WTC11 (cell line): ENCODE data around the gene CR2. TPM values are rescaled to one million over a fixed set of nuclear protein-coding genes. Genes with fewer than 3 reads are reported as not detected.

ENCODE experiments used
- ATAC-seq: fragments of 200-7000 bp; cut with Tn5 transposase; 2 replicates; pipeline ENCODE4 v1.10.0; 2021; ENCODE audit warnings: mild to moderate bottlenecking, moderate library complexity
- CTCF ChIA-PET: fragments of 300-600 bp; sonication (Branson Sonifier 250); formaldehyde crosslinking; loops from one replicate; lab custom pipeline; 2021; ENCODE audit warnings: antibody characterized with exemption; lab: Charles Lee
- POLR2A ChIA-PET: fragments of 350-600 bp; sonication (Branson Sonifier 250); formaldehyde crosslinking; loops from one replicate; lab custom pipeline; 2021; ENCODE audit warnings: antibody characterized with exemption; lab: Charles Lee
- DNase-seq: peaks from one replicate; pipeline ENCODE4 v3.0.0; 2021; ENCODE audit warnings: low spot score
- H3K27ac Mint-ChIP-seq: 2 replicates; pipeline ENCODE4 v1.8.0; 2021; ENCODE audit warnings: mixed read lengths
- H3K27me3 Mint-ChIP-seq: 2 replicates; pipeline ENCODE4 v1.8.0; 2021; ENCODE audit warnings: low read depth, mild to moderate bottlenecking, moderate library complexity, mixed read lengths
- H3K36me3 Mint-ChIP-seq: 2 replicates; pipeline ENCODE4 v1.8.0; 2021; ENCODE audit warnings: mixed read lengths
- H3K4me1 Mint-ChIP-seq: 2 replicates; pipeline ENCODE4 v1.8.0; 2022; ENCODE audit warnings: mixed read lengths
- H3K4me3 Mint-ChIP-seq: 2 replicates; pipeline ENCODE4 v1.8.0; 2021; ENCODE audit warnings: mild to moderate bottlenecking, moderate library complexity, mixed read lengths
- H3K9me3 Mint-ChIP-seq: 2 replicates; pipeline ENCODE4 v1.8.0; 2021; ENCODE audit warnings: mixed read lengths
- HMGA2 ChIP-seq: fragments of 250-450 bp; sonication (Bioruptor Pico); IDR thresholded peaks from 2 replicates; pipeline ENCODE4 v1.4.0; 2021; ENCODE audit warnings: mild to moderate bottlenecking, moderate library complexity
- NR2C2 ChIP-seq: sonication (generic); formaldehyde crosslinking; IDR thresholded peaks from 2 replicates; pipeline ENCODE4 v1.8.0; 2022; ENCODE audit warnings: mild to moderate bottlenecking, missing genetic modification reagents
- NR3C1 ChIP-seq: sonication (generic); formaldehyde crosslinking; conservative IDR thresholded peaks from 2 replicates; pipeline ENCODE4 v1.8.1; 2023; ENCODE audit warnings: low read depth, mild to moderate bottlenecking, missing genetic modification reagents
- TCF7 ChIP-seq: sonication (generic); formaldehyde crosslinking; IDR thresholded peaks from 2 replicates; pipeline ENCODE4 v1.8.0; 2022; ENCODE audit warnings: mild to moderate bottlenecking, low read depth, missing genetic modification reagents, moderate library complexity
- TP53 ChIP-seq: sonication (generic); formaldehyde crosslinking; IDR thresholded peaks from 2 replicates; pipeline ENCODE4 v1.8.1; 2023; ENCODE audit warnings: mild to moderate bottlenecking, missing genetic modification reagents
- ZNF263 ChIP-seq: sonication (generic); formaldehyde crosslinking; IDR thresholded peaks from 2 replicates; pipeline ENCODE4 v1.8.1; 2022; ENCODE audit warnings: low read depth, mild to moderate bottlenecking, moderate library complexity, missing genetic modification reagents
- total RNA-seq: library from RNA; stranded (reverse); gene quantifications from 3 replicates; pipeline ENCODE4 v1.2.3, GENCODE V29; 2021
- TF ChIP-seq, protein P1 (sequence below): fragments of 250-450 bp; sonication (Bioruptor Pico); IDR thresholded peaks from 2 replicates; pipeline ENCODE4 v1.9.0; 2021; ENCODE audit warnings: mild to moderate bottlenecking, borderline replicate concordance
- TF ChIP-seq, protein P2 (sequence below): sonication (generic); formaldehyde crosslinking; IDR thresholded peaks from 2 replicates; pipeline ENCODE4 v1.8.0; 2022; ENCODE audit warnings: missing genetic modification reagents
- TF ChIP-seq, protein P3 (sequence below): fragments of 250-450 bp; sonication (Bioruptor Pico); IDR thresholded peaks from 2 replicates; pipeline ENCODE4 v1.9.0; 2021; ENCODE audit warnings: mild to moderate bottlenecking
- TF ChIP-seq, protein P4 (sequence below): sonication (generic); formaldehyde crosslinking; IDR thresholded peaks from 2 replicates; pipeline ENCODE4 v1.8.1; 2022; ENCODE audit warnings: low read depth, mild to moderate bottlenecking, moderate library complexity, missing genetic modification reagents, borderline replicate concordance
- TF ChIP-seq, protein P5 (sequence below): sonication (generic); formaldehyde crosslinking; IDR thresholded peaks from 2 replicates; pipeline ENCODE4 v1.8.0; 2022; ENCODE audit warnings: mild to moderate bottlenecking, missing genetic modification reagents

The CR2 gene
- total RNA-seq, 1 experiment from 2014 or later: 3.8 TPM

DNA sequence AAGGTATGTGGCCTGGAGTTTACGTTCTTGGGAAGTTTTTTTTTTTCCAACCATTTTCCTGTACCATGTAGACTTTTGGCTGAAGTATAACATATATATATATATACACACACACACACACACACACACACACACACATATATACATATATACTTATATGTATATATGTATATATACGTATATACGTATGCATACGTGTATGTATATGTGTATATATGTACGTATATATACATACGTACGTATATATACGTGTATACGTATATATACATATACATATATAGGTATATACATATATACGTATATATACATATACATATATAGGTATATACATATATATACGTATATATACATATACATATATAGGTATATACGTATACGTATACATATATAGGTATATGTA, 60.8 kb downstream of the CR2 start (continued):
- TF ChIP-seq, protein P1, sequence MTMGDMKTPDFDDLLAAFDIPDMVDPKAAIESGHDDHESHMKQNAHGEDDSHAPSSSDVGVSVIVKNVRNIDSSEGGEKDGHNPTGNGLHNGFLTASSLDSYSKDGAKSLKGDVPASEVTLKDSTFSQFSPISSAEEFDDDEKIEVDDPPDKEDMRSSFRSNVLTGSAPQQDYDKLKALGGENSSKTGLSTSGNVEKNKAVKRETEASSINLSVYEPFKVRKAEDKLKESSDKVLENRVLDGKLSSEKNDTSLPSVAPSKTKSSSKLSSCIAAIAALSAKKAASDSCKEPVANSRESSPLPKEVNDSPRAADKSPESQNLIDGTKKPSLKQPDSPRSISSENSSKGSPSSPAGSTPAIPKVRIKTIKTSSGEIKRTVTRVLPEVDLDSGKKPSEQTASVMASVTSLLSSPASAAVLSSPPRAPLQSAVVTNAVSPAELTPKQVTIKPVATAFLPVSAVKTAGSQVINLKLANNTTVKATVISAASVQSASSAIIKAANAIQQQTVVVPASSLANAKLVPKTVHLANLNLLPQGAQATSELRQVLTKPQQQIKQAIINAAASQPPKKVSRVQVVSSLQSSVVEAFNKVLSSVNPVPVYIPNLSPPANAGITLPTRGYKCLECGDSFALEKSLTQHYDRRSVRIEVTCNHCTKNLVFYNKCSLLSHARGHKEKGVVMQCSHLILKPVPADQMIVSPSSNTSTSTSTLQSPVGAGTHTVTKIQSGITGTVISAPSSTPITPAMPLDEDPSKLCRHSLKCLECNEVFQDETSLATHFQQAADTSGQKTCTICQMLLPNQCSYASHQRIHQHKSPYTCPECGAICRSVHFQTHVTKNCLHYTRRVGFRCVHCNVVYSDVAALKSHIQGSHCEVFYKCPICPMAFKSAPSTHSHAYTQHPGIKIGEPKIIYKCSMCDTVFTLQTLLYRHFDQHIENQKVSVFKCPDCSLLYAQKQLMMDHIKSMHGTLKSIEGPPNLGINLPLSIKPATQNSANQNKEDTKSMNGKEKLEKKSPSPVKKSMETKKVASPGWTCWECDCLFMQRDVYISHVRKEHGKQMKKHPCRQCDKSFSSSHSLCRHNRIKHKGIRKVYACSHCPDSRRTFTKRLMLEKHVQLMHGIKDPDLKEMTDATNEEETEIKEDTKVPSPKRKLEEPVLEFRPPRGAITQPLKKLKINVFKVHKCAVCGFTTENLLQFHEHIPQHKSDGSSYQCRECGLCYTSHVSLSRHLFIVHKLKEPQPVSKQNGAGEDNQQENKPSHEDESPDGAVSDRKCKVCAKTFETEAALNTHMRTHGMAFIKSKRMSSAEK (CRISPR knock-in tag): no peak
- TF ChIP-seq NR2C2 (CRISPR knock-in tag): no peak

DNA sequence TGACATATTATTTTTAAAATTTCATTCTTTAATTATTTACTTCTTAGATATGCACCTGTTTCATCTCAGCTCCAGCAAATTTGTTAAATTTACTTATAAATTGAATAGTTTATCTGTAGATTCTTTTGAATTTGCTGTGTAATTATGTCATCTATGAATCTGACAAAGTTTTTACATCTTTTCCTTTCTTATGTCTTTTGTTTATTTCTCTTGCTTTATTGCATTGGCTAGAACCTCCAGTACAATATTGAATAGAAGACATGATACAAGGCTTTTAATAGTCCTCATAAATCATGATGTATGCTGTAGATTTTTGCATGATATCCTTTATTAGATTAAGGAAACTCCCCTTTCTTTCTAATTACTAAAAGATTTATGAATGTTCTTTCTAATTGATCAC, 62.6 kb downstream of the CR2 start:
- H3K27me3 Mint-ChIP-seq: no peaks in the 10 kb centered on the region; the same call in 1 of the 2 replicates
- no peaks in the 10 kb centered on the region for H3K36me3 Mint-ChIP-seq
- CTCF ChIA-PET: no interaction called here
- TF ChIP-seq, protein P2, sequence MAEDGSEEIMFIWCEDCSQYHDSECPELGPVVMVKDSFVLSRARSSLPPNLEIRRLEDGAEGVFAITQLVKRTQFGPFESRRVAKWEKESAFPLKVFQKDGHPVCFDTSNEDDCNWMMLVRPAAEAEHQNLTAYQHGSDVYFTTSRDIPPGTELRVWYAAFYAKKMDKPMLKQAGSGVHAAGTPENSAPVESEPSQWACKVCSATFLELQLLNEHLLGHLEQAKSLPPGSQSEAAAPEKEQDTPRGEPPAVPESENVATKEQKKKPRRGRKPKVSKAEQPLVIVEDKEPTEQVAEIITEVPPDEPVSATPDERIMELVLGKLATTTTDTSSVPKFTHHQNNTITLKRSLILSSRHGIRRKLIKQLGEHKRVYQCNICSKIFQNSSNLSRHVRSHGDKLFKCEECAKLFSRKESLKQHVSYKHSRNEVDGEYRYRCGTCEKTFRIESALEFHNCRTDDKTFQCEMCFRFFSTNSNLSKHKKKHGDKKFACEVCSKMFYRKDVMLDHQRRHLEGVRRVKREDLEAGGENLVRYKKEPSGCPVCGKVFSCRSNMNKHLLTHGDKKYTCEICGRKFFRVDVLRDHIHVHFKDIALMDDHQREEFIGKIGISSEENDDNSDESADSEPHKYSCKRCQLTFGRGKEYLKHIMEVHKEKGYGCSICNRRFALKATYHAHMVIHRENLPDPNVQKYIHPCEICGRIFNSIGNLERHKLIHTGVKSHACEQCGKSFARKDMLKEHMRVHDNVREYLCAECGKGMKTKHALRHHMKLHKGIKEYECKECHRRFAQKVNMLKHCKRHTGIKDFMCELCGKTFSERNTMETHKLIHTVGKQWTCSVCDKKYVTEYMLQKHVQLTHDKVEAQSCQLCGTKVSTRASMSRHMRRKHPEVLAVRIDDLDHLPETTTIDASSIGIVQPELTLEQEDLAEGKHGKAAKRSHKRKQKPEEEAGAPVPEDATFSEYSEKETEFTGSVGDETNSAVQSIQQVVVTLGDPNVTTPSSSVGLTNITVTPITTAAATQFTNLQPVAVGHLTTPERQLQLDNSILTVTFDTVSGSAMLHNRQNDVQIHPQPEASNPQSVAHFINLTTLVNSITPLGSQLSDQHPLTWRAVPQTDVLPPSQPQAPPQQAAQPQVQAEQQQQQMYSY (CRISPR knock-in tag): no peak
- TF ChIP-seq TCF7 (CRISPR knock-in tag): no peak
- TF ChIP-seq, protein P3, sequence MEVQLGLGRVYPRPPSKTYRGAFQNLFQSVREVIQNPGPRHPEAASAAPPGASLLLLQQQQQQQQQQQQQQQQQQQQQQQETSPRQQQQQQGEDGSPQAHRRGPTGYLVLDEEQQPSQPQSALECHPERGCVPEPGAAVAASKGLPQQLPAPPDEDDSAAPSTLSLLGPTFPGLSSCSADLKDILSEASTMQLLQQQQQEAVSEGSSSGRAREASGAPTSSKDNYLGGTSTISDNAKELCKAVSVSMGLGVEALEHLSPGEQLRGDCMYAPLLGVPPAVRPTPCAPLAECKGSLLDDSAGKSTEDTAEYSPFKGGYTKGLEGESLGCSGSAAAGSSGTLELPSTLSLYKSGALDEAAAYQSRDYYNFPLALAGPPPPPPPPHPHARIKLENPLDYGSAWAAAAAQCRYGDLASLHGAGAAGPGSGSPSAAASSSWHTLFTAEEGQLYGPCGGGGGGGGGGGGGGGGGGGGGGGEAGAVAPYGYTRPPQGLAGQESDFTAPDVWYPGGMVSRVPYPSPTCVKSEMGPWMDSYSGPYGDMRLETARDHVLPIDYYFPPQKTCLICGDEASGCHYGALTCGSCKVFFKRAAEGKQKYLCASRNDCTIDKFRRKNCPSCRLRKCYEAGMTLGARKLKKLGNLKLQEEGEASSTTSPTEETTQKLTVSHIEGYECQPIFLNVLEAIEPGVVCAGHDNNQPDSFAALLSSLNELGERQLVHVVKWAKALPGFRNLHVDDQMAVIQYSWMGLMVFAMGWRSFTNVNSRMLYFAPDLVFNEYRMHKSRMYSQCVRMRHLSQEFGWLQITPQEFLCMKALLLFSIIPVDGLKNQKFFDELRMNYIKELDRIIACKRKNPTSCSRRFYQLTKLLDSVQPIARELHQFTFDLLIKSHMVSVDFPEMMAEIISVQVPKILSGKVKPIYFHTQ (CRISPR knock-in tag): no peak
- TF ChIP-seq NR3C1 (CRISPR knock-in tag): no peak
- TF ChIP-seq, protein P4, sequence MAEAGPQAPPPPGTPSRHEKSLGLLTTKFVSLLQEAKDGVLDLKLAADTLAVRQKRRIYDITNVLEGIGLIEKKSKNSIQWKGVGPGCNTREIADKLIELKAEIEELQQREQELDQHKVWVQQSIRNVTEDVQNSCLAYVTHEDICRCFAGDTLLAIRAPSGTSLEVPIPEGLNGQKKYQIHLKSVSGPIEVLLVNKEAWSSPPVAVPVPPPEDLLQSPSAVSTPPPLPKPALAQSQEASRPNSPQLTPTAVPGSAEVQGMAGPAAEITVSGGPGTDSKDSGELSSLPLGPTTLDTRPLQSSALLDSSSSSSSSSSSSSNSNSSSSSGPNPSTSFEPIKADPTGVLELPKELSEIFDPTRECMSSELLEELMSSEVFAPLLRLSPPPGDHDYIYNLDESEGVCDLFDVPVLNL: no peak
- no peak for TF ChIP-seq HMGA2 (CRISPR knock-in tag)
- no peak for TF ChIP-seq ZNF263 (CRISPR knock-in tag)
- TF ChIP-seq TP53: no peak
- TF ChIP-seq, protein P5, sequence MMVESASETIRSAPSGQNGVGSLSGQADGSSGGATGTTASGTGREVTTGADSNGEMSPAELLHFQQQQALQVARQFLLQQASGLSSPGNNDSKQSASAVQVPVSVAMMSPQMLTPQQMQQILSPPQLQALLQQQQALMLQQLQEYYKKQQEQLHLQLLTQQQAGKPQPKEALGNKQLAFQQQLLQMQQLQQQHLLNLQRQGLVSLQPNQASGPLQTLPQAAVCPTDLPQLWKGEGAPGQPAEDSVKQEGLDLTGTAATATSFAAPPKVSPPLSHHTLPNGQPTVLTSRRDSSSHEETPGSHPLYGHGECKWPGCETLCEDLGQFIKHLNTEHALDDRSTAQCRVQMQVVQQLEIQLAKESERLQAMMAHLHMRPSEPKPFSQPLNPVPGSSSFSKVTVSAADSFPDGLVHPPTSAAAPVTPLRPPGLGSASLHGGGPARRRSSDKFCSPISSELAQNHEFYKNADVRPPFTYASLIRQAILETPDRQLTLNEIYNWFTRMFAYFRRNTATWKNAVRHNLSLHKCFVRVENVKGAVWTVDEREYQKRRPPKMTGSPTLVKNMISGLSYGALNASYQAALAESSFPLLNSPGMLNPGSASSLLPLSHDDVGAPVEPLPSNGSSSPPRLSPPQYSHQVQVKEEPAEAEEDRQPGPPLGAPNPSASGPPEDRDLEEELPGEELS (CRISPR knock-in tag): no peak
- ATAC-seq (no peak), DNase-seq (no peak)
- H3K4me1 Mint-ChIP-seq: 0 out of 2 replicates have a peak, but pooled peaks cover 10% of the 10 kb centered on the region
- no peak overlapping the region for H3K4me3 Mint-ChIP-seq
- POLR2A ChIA-PET: no interaction called here
- no peak overlapping the region for H3K27ac Mint-ChIP-seq
- peaks cover 6% of the 10 kb centered on the region for H3K9me3 Mint-ChIP-seq
